CD4-positive, alpha-beta T cell (primary cell): ENCODE results near the gene SHISA7. TPM values are rescaled to one million over a fixed set of nuclear protein-coding genes. Genes with fewer than 3 reads are reported as not detected.

Source experiments
- ATAC-seq: fragments of 200-7000 bp; cut with Tn5 transposase; one replicate; pipeline ENCODE4 v1.10.0; 2022; ENCODE audit warnings: mild to moderate bottlenecking; ENCODE audit not compliant: poor library complexity
- CTCF ChIA-PET: fragments of 350-600 bp; sonication (Branson Sonifier 250); formaldehyde crosslinking; loops from one replicate; lab custom pipeline; 2021; ENCODE audit warnings: antibody characterized with exemption, inconsistent platforms; lab: Charles Lee
- POLR2A ChIA-PET: fragments of 350-600 bp; sonication (Branson Sonifier 250); formaldehyde crosslinking; loops from one replicate; lab custom pipeline; 2021; ENCODE audit warnings: antibody characterized with exemption, inconsistent platforms; lab: Charles Lee
- DNase-seq, 14 experiments: peaks; one replicate each; pipeline ENCODE4 v3.0.0-alpha.2; 2013 to 2020; ENCODE audit warnings: mixed read lengths in 2 of 14
- H3K27ac ChIP-seq, 2 donors: one replicate each; pipeline versions ENCODE4 v1.5.1 to v1.7.0; 2013; ENCODE audit warnings: low read length in 2 of 2, low read depth in 1 of 2, mild to moderate bottlenecking in 1 of 2
- H3K27me3 ChIP-seq, 2 experiments: 1 replicate in 1 of 2; 2 replicates in 1 of 2; pipeline versions ENCODE4 v1.6.1 to v1.7.0; 2013; ENCODE audit warnings: low read length in 2 of 2, control low read depth in 1 of 2, mild to moderate bottlenecking in 1 of 2, moderate library complexity in 1 of 2; ENCODE audit not compliant: insufficient read depth in 2 of 2, control insufficient read depth in 1 of 2
- H3K36me3 ChIP-seq: one replicate; pipeline ENCODE4 v1.6.1; 2013; ENCODE audit warnings: low read length, control low read depth; ENCODE audit not compliant: insufficient read depth
- H3K4me1 ChIP-seq: one replicate; pipeline ENCODE4 v1.6.1; 2013; ENCODE audit warnings: low read length, control low read depth; ENCODE audit not compliant: insufficient read depth
- H3K4me3 ChIP-seq: one replicate; pipeline ENCODE4 v1.5.1; 2013; ENCODE audit warnings: mild to moderate bottlenecking, low read length, moderate library complexity
- H3K9me3 ChIP-seq, 2 experiments: 1 replicate in 1 of 2; 2 replicates in 1 of 2; pipeline versions ENCODE4 v1.6.1 to v1.7.0; 2013; ENCODE audit warnings: low read length in 2 of 2, mild to moderate bottlenecking in 2 of 2, control low read depth in 1 of 2, moderate library complexity in 1 of 2; ENCODE audit not compliant: control insufficient read depth in 1 of 2, insufficient read depth in 1 of 2
- H3K27ac Mint-ChIP-seq: one replicate; pipeline ENCODE4 v1.8.0; 2020; ENCODE audit warnings: mixed read lengths
- H3K27me3 Mint-ChIP-seq: one replicate; pipeline ENCODE4 v1.8.0; 2021; ENCODE audit warnings: mixed read lengths
- H3K36me3 Mint-ChIP-seq: one replicate; pipeline ENCODE4 v1.8.0; 2021; ENCODE audit warnings: low read depth, mixed read lengths
- H3K4me1 Mint-ChIP-seq: one replicate; pipeline ENCODE4 v1.8.0; 2021; ENCODE audit warnings: low read depth, mixed read lengths
- H3K4me3 Mint-ChIP-seq: one replicate; pipeline ENCODE4 v1.8.0; 2020; ENCODE audit warnings: mild to moderate bottlenecking, mixed read lengths
- H3K9me3 Mint-ChIP-seq: one replicate; pipeline ENCODE4 v1.8.0; 2020; ENCODE audit warnings: mixed read lengths
- intact Hi-C, 2 experiments: fragments of 100-400 bp; cut with DNase I in 1 of 2; cut with micrococcal nuclease in 1 of 2; formaldehyde crosslinking; loops; one replicate each; pipeline versions ENCODE4 v1.15.1 to v1.9.0; 2023 to 2025; cut with DNase I, micrococcal nuclease
- total RNA-seq, 174 experiments: library from RNA in 2 of 174; stranded (reverse) in 2 of 174; gene quantifications; one replicate each; pipeline ENCODE4 v1.2.3 and lab custom pipeline; 2021 to 2026
- TF ChIP-seq, protein P1 (sequence below): fragments of 200-600 bp; IDR thresholded peaks from one replicate; pipeline ENCODE4 v1.8.0; 2022; ENCODE audit warnings: antibody characterized with exemption, mild to moderate bottlenecking

The SHISA7 gene
- total RNA-seq, 2 experiments from 2014 or later, result not detected

DNA sequence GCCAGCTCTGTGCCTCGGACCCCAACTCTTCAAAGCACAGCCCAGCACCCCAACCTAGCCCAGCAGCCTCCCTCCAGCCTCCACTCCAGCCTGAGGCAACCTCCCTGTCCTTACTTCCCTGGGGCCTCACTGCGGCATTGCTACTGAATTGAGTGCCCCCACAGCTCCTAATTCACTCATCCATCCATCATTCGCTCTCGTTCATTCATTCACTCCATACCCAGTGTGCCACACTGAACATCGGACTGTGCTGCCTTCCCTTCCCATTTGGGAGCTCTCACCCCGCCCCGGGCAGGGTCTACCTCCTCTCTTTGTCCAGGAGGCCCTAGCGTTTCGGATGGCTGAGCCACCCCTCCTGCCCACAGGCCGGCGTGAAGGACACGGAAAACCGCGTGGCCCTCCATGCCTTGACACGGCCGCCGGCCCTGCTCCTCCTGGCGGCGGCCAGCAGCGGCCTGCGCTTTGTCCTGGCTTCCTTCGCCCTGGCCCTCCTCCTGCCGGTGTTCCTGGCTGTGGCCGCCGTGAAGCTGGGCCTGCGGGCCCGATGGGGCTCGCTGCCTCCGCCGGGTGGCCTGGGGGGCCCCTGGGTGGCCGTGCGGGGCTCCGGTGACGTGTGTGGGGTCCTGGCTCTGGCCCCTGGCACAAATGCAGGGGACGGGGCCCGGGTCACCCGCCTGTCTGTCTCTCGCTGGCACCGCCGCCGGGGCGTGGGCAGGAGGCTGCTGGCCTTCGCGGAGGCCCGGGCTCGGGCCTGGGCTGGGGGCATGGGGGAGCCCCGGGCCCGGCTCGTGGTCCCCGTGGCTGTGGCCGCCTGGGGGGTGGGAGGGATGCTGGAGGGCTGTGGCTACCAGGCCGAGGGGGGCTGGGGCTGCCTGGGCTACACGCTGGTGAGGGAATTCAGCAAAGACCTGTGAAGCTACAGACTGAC is 43.2 kb upstream of the SHISA7 start:
- DNase-seq (no peak), ATAC-seq (no peak)
- Histone ChIP-seq H3K27ac (no peak overlapping the region), H3K27me3 (peaks cover 0 to 6% of the 10 kb centered on the region in 2 experiments), H3K4me1 (peaks cover 27% of the 10 kb centered on the region), H3K9me3 (no peaks in the 10 kb centered on the region), H3K4me3 (no peak overlapping the region), H3K36me3 (peaks cover 5% of the 10 kb centered on the region)
- peak overlapping the region; percentile 76 for H3K27ac Mint-ChIP-seq
- H3K9me3 Mint-ChIP-seq, result no peaks in the 10 kb centered on the region
- ChIA-PET POLR2A (interaction anchor here (1.0 to 3.5 kb wide), 2 partner anchors 10 to 17 kb away, joined by 4 to 29 read pairs; partner anchors contain the start of gene ZNF628), CTCF (interaction anchor here (2.2 kb wide), 1 partner anchor 17 kb away, joined by 7 read pairs; no protein-coding TSS in a partner anchor)
- H3K4me3 Mint-ChIP-seq, result peak overlapping the region; percentile 82
- TF ChIP-seq, protein P1, sequence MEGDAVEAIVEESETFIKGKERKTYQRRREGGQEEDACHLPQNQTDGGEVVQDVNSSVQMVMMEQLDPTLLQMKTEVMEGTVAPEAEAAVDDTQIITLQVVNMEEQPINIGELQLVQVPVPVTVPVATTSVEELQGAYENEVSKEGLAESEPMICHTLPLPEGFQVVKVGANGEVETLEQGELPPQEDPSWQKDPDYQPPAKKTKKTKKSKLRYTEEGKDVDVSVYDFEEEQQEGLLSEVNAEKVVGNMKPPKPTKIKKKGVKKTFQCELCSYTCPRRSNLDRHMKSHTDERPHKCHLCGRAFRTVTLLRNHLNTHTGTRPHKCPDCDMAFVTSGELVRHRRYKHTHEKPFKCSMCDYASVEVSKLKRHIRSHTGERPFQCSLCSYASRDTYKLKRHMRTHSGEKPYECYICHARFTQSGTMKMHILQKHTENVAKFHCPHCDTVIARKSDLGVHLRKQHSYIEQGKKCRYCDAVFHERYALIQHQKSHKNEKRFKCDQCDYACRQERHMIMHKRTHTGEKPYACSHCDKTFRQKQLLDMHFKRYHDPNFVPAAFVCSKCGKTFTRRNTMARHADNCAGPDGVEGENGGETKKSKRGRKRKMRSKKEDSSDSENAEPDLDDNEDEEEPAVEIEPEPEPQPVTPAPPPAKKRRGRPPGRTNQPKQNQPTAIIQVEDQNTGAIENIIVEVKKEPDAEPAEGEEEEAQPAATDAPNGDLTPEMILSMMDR, result no peak
- intact Hi-C loops, result no loop called here
- H3K36me3 Mint-ChIP-seq, result no peaks in the 10 kb centered on the region
- peaks cover 11% of the 10 kb centered on the region for H3K4me1 Mint-ChIP-seq
- H3K27me3 Mint-ChIP-seq, result no peaks in the 10 kb centered on the region

DNA sequence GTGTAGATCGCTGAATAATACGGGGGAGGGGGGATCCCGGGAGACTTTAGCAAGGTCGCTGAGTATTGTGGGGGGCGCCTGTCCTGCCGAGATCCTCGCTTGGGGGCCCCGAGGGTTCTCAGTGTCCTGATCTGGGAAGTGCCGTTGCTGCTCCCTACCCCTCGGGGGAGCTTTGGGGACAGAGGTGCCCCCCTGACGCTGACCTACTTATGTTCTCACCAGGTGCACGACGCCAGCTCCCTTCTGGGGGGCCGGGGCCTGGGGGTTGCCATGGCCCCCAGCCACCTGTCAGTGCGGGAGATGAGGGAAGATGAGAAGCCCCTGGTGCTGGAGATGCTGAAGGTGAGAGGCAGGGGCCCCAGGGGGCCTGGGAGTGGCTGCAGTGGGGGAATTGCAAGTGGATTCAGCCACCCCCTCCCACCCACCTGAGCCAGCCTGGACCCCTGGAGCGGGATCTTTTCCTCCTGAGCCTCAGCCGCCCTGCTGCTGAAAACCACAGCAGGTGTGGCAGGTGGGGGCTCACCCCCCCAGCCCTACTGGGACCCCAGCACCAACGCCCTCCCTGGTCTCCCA is 42.4 kb upstream of the SHISA7 start:
- ChIA-PET POLR2A (interaction anchor here (0.8 to 3.5 kb wide), 6 partner anchors 9 to 231 kb away, joined by 3 to 29 read pairs (median 4); partner anchors contain the start of genes ISOC2, KMT5C and ZNF628), CTCF (interaction anchor here (1.0 to 2.2 kb wide), 3 partner anchors 17 to 18 kb away, joined by 3 to 7 read pairs (median 6); no protein-coding TSS in a partner anchor)
- TF ChIP-seq, protein P1, result no peak
- no peaks in the 10 kb centered on the region for H3K9me3 ChIP-seq
- DNase-seq (no peak), ATAC-seq (no peak)
- intact Hi-C loops, result no loop called here
- peak overlapping the region; percentile 82 for H3K4me3 Mint-ChIP-seq
- H3K27me3 ChIP-seq, result peaks cover 0 to 2% of the 10 kb centered on the region in 2 experiments
- no peaks in the 10 kb centered on the region for H3K36me3 Mint-ChIP-seq
- no peaks in the 10 kb centered on the region for H3K9me3 Mint-ChIP-seq
- peak overlapping the region; percentile 58 for H3K4me3 ChIP-seq
- peaks cover 27% of the 10 kb centered on the region for H3K4me1 ChIP-seq
- peaks cover 11% of the 10 kb centered on the region for H3K4me1 Mint-ChIP-seq
- peak overlapping the region; percentile 21 to 61 for H3K27ac ChIP-seq
- H3K36me3 ChIP-seq, result peaks cover 8% of the 10 kb centered on the region
- peak overlapping the region; percentile 76 for H3K27ac Mint-ChIP-seq
- no peaks in the 10 kb centered on the region for H3K27me3 Mint-ChIP-seq
